Left kidney (tissue), 2 donors: Measurements from ENCODE around the gene MIF. TPM values are rescaled to one million over a fixed set of nuclear protein-coding genes. Genes with fewer than 3 reads are reported as not detected.
"Not testable (repeated sequence)": the region's sequence is repeated elsewhere in the genome, so short reads cannot be mapped to it uniquely, and the experiment has no call there.

Source experiments
- DNase-seq: peaks from one replicate; pipeline ENCODE4 v3.0.0-alpha.2; 2013
- polyA plus RNA-seq: library from polyadenylated mRNA; unstranded; fragments of 120-200 nt; gene quantifications from one replicate; pipeline ENCODE4 v1.2.1, GENCODE V29; 2013; ENCODE audit not compliant: insufficient read length

MIF gene
- polyA plus RNA-seq, 1 donor = 119 TPM

GRCh38 chr22:23864499-23865154 is 29.6 kb upstream of the MIF start:
- DNase-seq = not testable (repeated sequence)

GRCh38 chr22:23868580-23868979 is 25.6 kb upstream of the MIF start:
- DNase-seq = no peak

GRCh38 chr22:23874871-23875270 is 19.3 kb upstream of the MIF start:
- no peak for DNase-seq

- DNase-seq = no peak
Measured at GRCh38 chr22:23875801-23876200, 18.4 kb upstream of the MIF start.

GRCh38 chr22:23877566-23877965 is 16.6 kb upstream of the MIF start:
- DNase-seq = no peak

- no peak for DNase-seq
Measured at GRCh38 chr22:23878219-23878618, 16.0 kb upstream of the MIF start.

GRCh38 chr22:23882370-23882769 is 11.8 kb upstream of the MIF start:
- no peak for DNase-seq

- no peak for DNase-seq
Measured at GRCh38 chr22:23883658-23884057, 10.5 kb upstream of the MIF start.

GRCh38 chr22:23884140-23884539 is 10.0 kb upstream of the MIF start:
- DNase-seq = no peak

- no peak for DNase-seq
Measured at GRCh38 chr22:23888615-23889401, 5.4 kb upstream of the MIF start.

GRCh38 chr22:23889620-23890019 is 4.6 kb upstream of the MIF start:
- DNase-seq = no peak

- DNase-seq = no peak
Measured at GRCh38 chr22:23891726-23892125, 2.5 kb upstream of the MIF start.

- no peak for DNase-seq
Measured at GRCh38 chr22:23892130-23892529, 2.1 kb upstream of the MIF start.

- no peak for DNase-seq
Measured at GRCh38 chr22:23892706-23893105, 1.5 kb upstream of the MIF start.

- no peak for DNase-seq
Measured at GRCh38 chr22:23893121-23893944, 850 bp upstream of the MIF start.

- peak; percentile 71 for DNase-seq
Measured at GRCh38 chr22:23894710-23895598, 771 bp downstream of the MIF start.

GRCh38 chr22:23895599-23896144 is 1.5 kb downstream of the MIF start:
- no peak for DNase-seq

GRCh38 chr22:23896166-23896522 is 2.0 kb downstream of the MIF start:
- no peak for DNase-seq

- no peak for DNase-seq
Measured at GRCh38 chr22:23896523-23897186, 2.5 kb downstream of the MIF start.

- DNase-seq = no peak
Measured at GRCh38 chr22:23897320-23897719, 3.1 kb downstream of the MIF start.
